HG03135 (cell line): Measurements from ENCODE around the gene FAM168B.

ENCODE experiments used
- ATAC-seq: cut with Tn5 transposase; IDR thresholded peaks from one replicate; pipeline ENCODE4 v1.9.1; 2021; ENCODE audit warnings: mild to moderate bottlenecking, moderate library complexity; ENCODE audit not compliant: unreplicated experiment

Gene FAM168B

GRCh38 chr2:131027566-131028528, 65.4 kb downstream of the FAM168B start:
- no peak for ATAC-seq

- no peak for ATAC-seq
Measured at GRCh38 chr2:131026919-131027318, 66.3 kb downstream of the FAM168B start.

- no peak for ATAC-seq
Measured at GRCh38 chr2:131023758-131024157, 69.5 kb downstream of the FAM168B start.

- ATAC-seq: no peak
Measured at GRCh38 chr2:131022731-131023130, 70.5 kb downstream of the FAM168B start.

GRCh38 chr2:131016826-131017741, 76.2 kb downstream of the FAM168B start:
- ATAC-seq: no peak

- no peak for ATAC-seq
Measured at GRCh38 chr2:131015764-131016163, 77.5 kb downstream of the FAM168B start.

GRCh38 chr2:131014141-131014540, 79.1 kb downstream of the FAM168B start:
- ATAC-seq: no peak

- no peak for ATAC-seq
Measured at GRCh38 chr2:131011486-131011885, 81.8 kb downstream of the FAM168B start.

GRCh38 chr2:131010566-131010965, 82.7 kb downstream of the FAM168B start:
- ATAC-seq: no peak

GRCh38 chr2:131009713-131010475, 83.4 kb downstream of the FAM168B start:
- no peak for ATAC-seq

- no peak for ATAC-seq
Measured at GRCh38 chr2:131008967-131009366, 84.3 kb downstream of the FAM168B start.

- no peak for ATAC-seq
Measured at GRCh38 chr2:131006561-131006960, 86.7 kb downstream of the FAM168B start.

- ATAC-seq: no peak
Measured at GRCh38 chr2:131005216-131005935, 87.9 kb downstream of the FAM168B start.

- ATAC-seq: no peak
Measured at GRCh38 chr2:131004446-131005209, 88.6 kb downstream of the FAM168B start.

GRCh38 chr2:130998561-130998960, 94.7 kb downstream of the FAM168B start:
- no peak for ATAC-seq
